Neural cell (in vitro differentiated cells): ENCODE measurements around the gene DGLUCY. TPM values are rescaled to one million over a fixed set of nuclear protein-coding genes. Genes with fewer than 3 reads are reported as not detected.

Source experiments
- H2AFZ ChIP-seq: fragments of 200-600, 300-800 bp; sonication (generic), shearing (Covaris generic); 2 replicates; pipeline ENCODE4 v1.6.0; 2014; ENCODE audit warnings: low read depth, mild to moderate bottlenecking, antibody characterized with exemption, low read length, moderate library complexity
- H3F3A ChIP-seq: fragments of 200-600 bp; shearing (Covaris generic); 2 replicates; pipeline ENCODE4 v1.6.1; 2016; ENCODE audit warnings: mild to moderate bottlenecking, moderate library complexity, mixed read lengths, antibody characterized with exemption, low read length; ENCODE audit not compliant: insufficient read depth, poor library complexity, severe bottlenecking
- H3K27ac ChIP-seq: fragments of 200-600, 300-800 bp; sonication (generic), shearing (Covaris generic); 2 replicates; pipeline ENCODE4 v1.5.1; 2014; ENCODE audit warnings: mild to moderate bottlenecking, low read length, moderate library complexity
- H3K27me3 ChIP-seq: fragments of 300-800, 200-600 bp; sonication (generic), shearing (Covaris generic); 2 replicates; pipeline ENCODE4 v1.6.0; 2014; ENCODE audit warnings: mild to moderate bottlenecking, low read depth, low read length, moderate library complexity; ENCODE audit not compliant: insufficient read depth
- H3K36me3 ChIP-seq: fragments of 300-800, 200-600 bp; sonication (generic), shearing (Covaris generic); 2 replicates; pipeline ENCODE4 v1.5.1; 2014; ENCODE audit warnings: mild to moderate bottlenecking, antibody characterized with exemption, low read length, moderate library complexity; ENCODE audit not compliant: insufficient read depth
- H3K4me2 ChIP-seq: fragments of 300-800, 200-600 bp; sonication (generic), shearing (Covaris generic); 2 replicates; pipeline ENCODE4 v1.6.0; 2014; ENCODE audit warnings: mild to moderate bottlenecking, low read length
- H3K4me3 ChIP-seq: fragments of 300-800, 200-600 bp; sonication (generic), shearing (Covaris generic); 2 replicates; pipeline ENCODE4 v1.5.1; 2014; ENCODE audit warnings: mild to moderate bottlenecking, low read length, moderate library complexity
- H3K79me2 ChIP-seq: fragments of 200-600 bp; shearing (Covaris generic); replicated peaks from 2 replicates; pipeline ENCODE4 v1.6.0; 2014; ENCODE audit warnings: mild to moderate bottlenecking, low read length, moderate library complexity; ENCODE audit not compliant: insufficient read depth
- H3K9ac ChIP-seq: fragments of 300-800, 200-600 bp; sonication (generic), shearing (Covaris generic); 2 replicates; pipeline ENCODE4 v1.6.1; 2016; ENCODE audit warnings: mild to moderate bottlenecking, low read length, mixed read lengths
- H3K9me2 ChIP-seq: fragments of 200-600 bp; shearing (Covaris generic); 2 replicates; pipeline ENCODE4 v1.6.1; 2016; ENCODE audit warnings: mild to moderate bottlenecking, low read length, mixed read lengths; ENCODE audit not compliant: insufficient read depth
- H3K9me3 ChIP-seq: fragments of 200-600, 300-800 bp; sonication (generic), shearing (Covaris generic); 2 replicates; pipeline ENCODE4 v1.6.1; 2016; ENCODE audit warnings: mild to moderate bottlenecking, mixed run types, low read length, moderate library complexity, mixed read lengths
- H4K20me1 ChIP-seq: fragments of 200-600 bp; shearing (Covaris generic); 2 replicates; pipeline ENCODE4 v1.6.1; 2016; ENCODE audit warnings: mild to moderate bottlenecking, mixed run types; ENCODE audit not compliant: insufficient read depth
- CTCF ChIP-seq: fragments of 450-650 bp; IDR thresholded peaks from 2 replicates; pipeline ENCODE4 v1.5.1; 2014; ENCODE audit warnings: antibody characterized with exemption, mild to moderate bottlenecking, moderate library complexity; ENCODE audit not compliant: poor library complexity, severe bottlenecking
- EP300 ChIP-seq: fragments of 450-650 bp; conservative IDR thresholded peaks from 2 replicates; pipeline ENCODE4 v1.6.1; 2014; ENCODE audit warnings: antibody characterized with exemption, mild to moderate bottlenecking, moderate library complexity; ENCODE audit not compliant: poor library complexity, severe bottlenecking
- EZH2 ChIP-seq: fragments of 200-600, 300-800 bp; shearing (Covaris generic), sonication (generic); IDR thresholded peaks from 2 replicates; pipeline ENCODE4 v1.6.1; 2014; ENCODE audit warnings: antibody characterized with exemption, low read length, borderline replicate concordance, mild to moderate bottlenecking; ENCODE audit not compliant: insufficient read depth, poor library complexity, severe bottlenecking
- MXI1 ChIP-seq: fragments of 450-650 bp; conservative IDR thresholded peaks from 2 replicates; pipeline ENCODE4 v1.6.1; 2014; ENCODE audit warnings: antibody characterized with exemption, mild to moderate bottlenecking; ENCODE audit not compliant: poor library complexity, severe bottlenecking
- POLR2AphosphoS5 ChIP-seq: IDR thresholded peaks from 2 replicates; pipeline ENCODE4 v1.6.1; 2012
- RAD21 ChIP-seq: fragments of 450-650 bp; conservative IDR thresholded peaks from 2 replicates; pipeline ENCODE4 v1.6.1; 2014; ENCODE audit warnings: antibody characterized with exemption, mild to moderate bottlenecking, moderate library complexity
- REST ChIP-seq: IDR thresholded peaks from 2 replicates; pipeline ENCODE4 v1.6.1; 2012; ENCODE audit warnings: borderline replicate concordance
- SMC3 ChIP-seq: fragments of 450-650 bp; conservative IDR thresholded peaks from 2 replicates; pipeline ENCODE4 v1.6.1; 2014; ENCODE audit warnings: antibody characterized with exemption, mild to moderate bottlenecking, moderate library complexity; ENCODE audit not compliant: poor library complexity
- TAF1 ChIP-seq: IDR thresholded peaks from 2 replicates; pipeline ENCODE4 v1.6.1; 2012; ENCODE audit warnings: low read depth
- polyA plus RNA-seq: library from polyadenylated mRNA; depleted of rRNA; stranded (reverse); fragments of >200 nt; gene quantifications from 2 replicates; pipeline ENCODE4 v1.2.3, GENCODE V29; 2014

DGLUCY gene
- polyA plus RNA-seq, 1 donor from 2014 or later: 30.5 TPM

- Histone ChIP-seq H3K36me3 (no peaks in the 10 kb centered on the region), H3K27me3 (peaks cover 20% of the 10 kb centered on the region), H4K20me1 (no peaks in the 10 kb centered on the region), H3K27ac (no peak overlapping the region), H3K9me2 (no peaks in the 10 kb centered on the region), H3K79me2 (no peaks in the 10 kb centered on the region), H3F3A (no peaks in the 10 kb centered on the region), H2AFZ (no peak overlapping the region), H3K4me2 (no peak overlapping the region), H3K4me3 (no peak overlapping the region), H3K9me3 (no peaks in the 10 kb centered on the region), H3K9ac (no peak overlapping the region)
- no peak for TF ChIP-seq EP300
- TF ChIP-seq RAD21: no peak
- no peak for TF ChIP-seq CTCF
- TF ChIP-seq REST: no peak
- TF ChIP-seq MXI1: no peak
- TF ChIP-seq EZH2: no peak
- TF ChIP-seq TAF1: no peak
- no peak for TF ChIP-seq POLR2AphosphoS5
Observed at GRCh38 chr14:91261986-91262549, 148.2 kb downstream of the DGLUCY start.

DNA sequence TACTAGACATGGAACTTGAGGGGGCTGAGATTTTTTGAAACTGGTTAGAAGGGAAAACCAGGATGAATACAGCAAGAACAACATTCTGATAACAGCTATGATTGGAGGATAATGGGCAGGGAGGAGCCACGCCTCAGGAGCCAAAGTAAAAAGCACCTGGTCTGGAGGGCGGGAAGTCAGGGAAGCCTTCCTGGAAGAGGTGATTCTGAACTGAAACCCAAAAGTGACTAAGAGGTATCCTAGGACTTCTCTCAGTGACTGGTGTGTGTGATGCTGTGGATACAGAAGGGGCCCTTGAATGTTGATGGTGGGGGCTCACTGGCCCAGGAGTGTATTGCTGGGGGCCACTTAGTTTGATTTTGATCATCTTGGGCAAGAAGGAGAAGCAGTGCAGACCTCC, 149.5 kb downstream of the DGLUCY start:
- Histone ChIP-seq H3K9me2 (no peaks in the 10 kb centered on the region), H3K4me3 (no peak overlapping the region), H3K4me2 (no peak overlapping the region), H3K27me3 (peaks cover 20% of the 10 kb centered on the region), H3K36me3 (no peaks in the 10 kb centered on the region), H3K79me2 (no peaks in the 10 kb centered on the region), H3K27ac (no peak overlapping the region), H3K9me3 (no peaks in the 10 kb centered on the region), H2AFZ (no peak overlapping the region), H3K9ac (no peak overlapping the region), H4K20me1 (no peaks in the 10 kb centered on the region), H3F3A (no peaks in the 10 kb centered on the region)
- TF ChIP-seq REST: no peak
- no peak for TF ChIP-seq EP300
- TF ChIP-seq TAF1: no peak
- TF ChIP-seq CTCF: no peak
- TF ChIP-seq POLR2AphosphoS5: no peak
- TF ChIP-seq EZH2: no peak
- TF ChIP-seq RAD21: no peak
- TF ChIP-seq SMC3: no peak
- TF ChIP-seq MXI1: no peak
